RWPE1 (cell line): ENCODE measurements around the gene IGF1R.

Source experiments
- CTCF ChIA-PET: fragments of 350-600 bp; sonication (Branson Sonifier 250); formaldehyde crosslinking; extraction: SDS; loops from one replicate; lab custom pipeline; 2021; lab: Yijun Ruan, JAX
- POLR2A ChIA-PET: fragments of 400-600 bp; formaldehyde crosslinking; extraction: SDS; loops from one replicate; lab custom pipeline; 2020; ENCODE audit warnings: antibody characterized with exemption; ENCODE audit not compliant: low non-redundant PET; lab: Yijun Ruan, JAX
- DNase-seq: peaks from one replicate; pipeline ENCODE4 v3.0.0; 2012; ENCODE audit warnings: low spot score
- H3K27ac ChIP-seq: fragments of 450-650 bp; 2 replicates; pipeline ENCODE4 v1.5.1; 2017
- TF ChIP-seq, protein P1 (sequence below): fragments of 450-650 bp; conservative IDR thresholded peaks from 2 replicates; pipeline ENCODE4 v1.5.1; 2017; ENCODE audit warnings: low read depth, mild to moderate bottlenecking

The IGF1R gene

GRCh38 chr15:98813951-98814350 lies 165.6 kb downstream of the IGF1R start:
- CTCF ChIA-PET: no interaction called here
- TF ChIP-seq, protein P1, sequence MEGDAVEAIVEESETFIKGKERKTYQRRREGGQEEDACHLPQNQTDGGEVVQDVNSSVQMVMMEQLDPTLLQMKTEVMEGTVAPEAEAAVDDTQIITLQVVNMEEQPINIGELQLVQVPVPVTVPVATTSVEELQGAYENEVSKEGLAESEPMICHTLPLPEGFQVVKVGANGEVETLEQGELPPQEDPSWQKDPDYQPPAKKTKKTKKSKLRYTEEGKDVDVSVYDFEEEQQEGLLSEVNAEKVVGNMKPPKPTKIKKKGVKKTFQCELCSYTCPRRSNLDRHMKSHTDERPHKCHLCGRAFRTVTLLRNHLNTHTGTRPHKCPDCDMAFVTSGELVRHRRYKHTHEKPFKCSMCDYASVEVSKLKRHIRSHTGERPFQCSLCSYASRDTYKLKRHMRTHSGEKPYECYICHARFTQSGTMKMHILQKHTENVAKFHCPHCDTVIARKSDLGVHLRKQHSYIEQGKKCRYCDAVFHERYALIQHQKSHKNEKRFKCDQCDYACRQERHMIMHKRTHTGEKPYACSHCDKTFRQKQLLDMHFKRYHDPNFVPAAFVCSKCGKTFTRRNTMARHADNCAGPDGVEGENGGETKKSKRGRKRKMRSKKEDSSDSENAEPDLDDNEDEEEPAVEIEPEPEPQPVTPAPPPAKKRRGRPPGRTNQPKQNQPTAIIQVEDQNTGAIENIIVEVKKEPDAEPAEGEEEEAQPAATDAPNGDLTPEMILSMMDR: no peak
- DNase-seq: no peak
- POLR2A ChIA-PET: no interaction called here
- no peak overlapping the region for H3K27ac ChIP-seq

DNA sequence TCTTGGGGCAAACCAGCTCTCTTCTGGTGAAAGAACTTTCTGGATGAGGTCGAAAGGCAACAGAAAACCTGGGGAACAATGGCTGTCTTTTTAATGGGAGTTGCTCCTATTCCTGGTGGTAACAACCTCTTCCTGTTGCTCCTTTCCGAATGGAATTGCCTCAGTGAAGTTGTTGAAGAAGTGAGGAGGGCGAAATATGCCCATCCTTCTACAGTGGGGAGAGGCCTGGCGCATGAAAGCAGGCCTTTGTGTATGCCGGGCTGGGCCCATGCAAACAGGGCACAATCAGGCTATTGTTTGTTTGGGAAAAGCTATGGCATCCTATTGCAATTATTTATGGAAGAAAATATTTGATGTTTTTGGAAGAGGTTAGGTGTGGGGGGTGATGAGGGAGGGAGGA lies 166.9 kb downstream of the IGF1R start:
- ChIA-PET POLR2A (no interaction called here), CTCF (no interaction called here)
- no peak for DNase-seq
- TF ChIP-seq, protein P1: no peak
- no peak overlapping the region for H3K27ac ChIP-seq

DNA sequence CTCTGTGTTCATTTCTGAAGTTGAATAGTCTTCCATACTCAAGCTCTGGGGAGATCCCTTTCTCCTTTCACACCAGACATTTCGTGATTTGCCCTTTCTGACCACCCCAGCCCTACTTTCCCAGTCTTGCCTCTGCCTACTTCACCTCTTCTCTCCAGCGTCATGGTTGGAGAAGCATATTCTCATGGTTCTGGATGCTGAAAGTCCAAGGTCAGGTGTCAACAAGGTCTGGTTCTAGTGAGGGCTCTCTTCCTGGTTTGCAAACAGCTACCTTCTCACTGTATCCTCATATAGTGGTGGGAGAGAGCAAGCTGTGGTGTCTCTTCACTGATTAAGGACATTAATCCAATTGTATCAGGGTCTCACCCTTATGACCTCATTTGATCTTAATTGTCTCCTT lies 169.4 kb downstream of the IGF1R start:
- H3K27ac ChIP-seq: no peak overlapping the region
- ChIA-PET POLR2A (interaction anchor here (0.6 kb wide), 1 partner anchor 18 kb away, joined by 4 read pairs; no protein-coding TSS in a partner anchor), CTCF (no interaction called here)
- TF ChIP-seq, protein P1: no peak
- DNase-seq: no peak

DNA sequence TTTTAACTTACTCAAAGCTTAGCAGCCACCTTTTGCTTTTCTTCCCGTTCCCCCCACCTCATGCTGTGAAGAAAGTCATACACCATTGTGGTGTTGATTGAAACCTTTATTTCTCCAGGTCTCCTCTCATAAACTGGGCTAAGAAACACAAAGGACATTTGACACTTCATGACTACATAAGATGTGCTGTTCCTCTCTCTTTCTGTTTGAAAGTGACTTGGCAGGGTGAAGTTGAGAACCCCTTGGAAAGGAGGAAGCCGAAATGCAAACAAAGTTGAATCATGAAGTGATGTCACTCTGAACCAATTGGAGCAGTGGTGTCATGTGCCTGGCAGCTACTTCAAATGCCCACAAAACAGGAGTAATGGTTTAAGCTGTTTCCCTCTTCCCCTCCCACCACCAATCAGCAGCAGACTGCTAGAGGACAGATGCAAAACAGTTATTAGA lies 174.7 kb downstream of the IGF1R start:
- H3K27ac ChIP-seq: no peak overlapping the region
- DNase-seq: no peak
- POLR2A ChIA-PET: no interaction called here
- TF ChIP-seq, protein P1: no peak
- CTCF ChIA-PET: no interaction called here

- CTCF ChIA-PET: no interaction called here
- POLR2A ChIA-PET: no interaction called here
- TF ChIP-seq, protein P1: no peak
- H3K27ac ChIP-seq: no peak overlapping the region
- DNase-seq: no peak
These were observed 175.3 kb downstream of the IGF1R start for GRCh38 chr15:98823616-98824015.

GRCh38 chr15:98824595-98824994 lies 176.3 kb downstream of the IGF1R start:
- ChIA-PET CTCF (no interaction called here), POLR2A (no interaction called here)
- TF ChIP-seq, protein P1: no peak

More at GRCh38 chr15:98824595-98824994, 176.3 kb downstream of the IGF1R start:
- no peak overlapping the region for H3K27ac ChIP-seq
- no peak for DNase-seq
